ENCODE data around the gene ADAM19.

ADAM19 gene

GRCh38 chr5:157539503-157540022 lies 36.0 kb downstream of the ADAM19 start:
- no peak for TF ChIP-seq CTCF (IDR thresholded peaks at IDR 0.05; ENCODE audit: insufficient read depth, low read depth, low read length, missing control alignments)
- DNase-seq (ENCODE audit: low read depth): no peak
- H3K4me3 ChIP-seq (ENCODE audit: low read depth, low read length): no peak overlapping the region

GRCh38 chr5:157538311-157538710 lies 37.3 kb downstream of the ADAM19 start:
- DNase-seq (ENCODE audit: low read depth): no peak
- no peak overlapping the region for H3K4me3 ChIP-seq (ENCODE audit: low read depth, low read length)
- TF ChIP-seq CTCF (IDR thresholded peaks at IDR 0.05; ENCODE audit: insufficient read depth, low read depth, low read length, missing control alignments): no peak

GRCh38 chr5:157535042-157535865 lies 40.3 kb downstream of the ADAM19 start:
- TF ChIP-seq CTCF (IDR thresholded peaks at IDR 0.05; ENCODE audit: insufficient read depth, low read depth, low read length, missing control alignments): no peak
- H3K4me3 ChIP-seq (ENCODE audit: low read depth, low read length): no peak overlapping the region
- no peak for DNase-seq (ENCODE audit: low read depth)

GRCh38 chr5:157533011-157533481 lies 42.5 kb downstream of the ADAM19 start:
- TF ChIP-seq CTCF (IDR thresholded peaks at IDR 0.05; ENCODE audit: insufficient read depth, low read depth, low read length, missing control alignments): no peak
- no peak overlapping the region for H3K4me3 ChIP-seq (ENCODE audit: low read depth, low read length)
- DNase-seq (ENCODE audit: low read depth): no peak

GRCh38 chr5:157532022-157532421 lies 43.6 kb downstream of the ADAM19 start:
- no peak for DNase-seq (ENCODE audit: low read depth)
- TF ChIP-seq CTCF (IDR thresholded peaks at IDR 0.05; ENCODE audit: insufficient read depth, low read depth, low read length, missing control alignments): no peak
- no peak overlapping the region for H3K4me3 ChIP-seq (ENCODE audit: low read depth, low read length)

GRCh38 chr5:157530226-157530972 lies 45.2 kb downstream of the ADAM19 start:
- TF ChIP-seq CTCF (IDR thresholded peaks at IDR 0.05; ENCODE audit: insufficient read depth, low read depth, low read length, missing control alignments): no peak
- DNase-seq (ENCODE audit: low read depth): no peak
- no peak overlapping the region for H3K4me3 ChIP-seq (ENCODE audit: low read depth, low read length)
